ENCODE results near the gene KRT28.

DNA sequence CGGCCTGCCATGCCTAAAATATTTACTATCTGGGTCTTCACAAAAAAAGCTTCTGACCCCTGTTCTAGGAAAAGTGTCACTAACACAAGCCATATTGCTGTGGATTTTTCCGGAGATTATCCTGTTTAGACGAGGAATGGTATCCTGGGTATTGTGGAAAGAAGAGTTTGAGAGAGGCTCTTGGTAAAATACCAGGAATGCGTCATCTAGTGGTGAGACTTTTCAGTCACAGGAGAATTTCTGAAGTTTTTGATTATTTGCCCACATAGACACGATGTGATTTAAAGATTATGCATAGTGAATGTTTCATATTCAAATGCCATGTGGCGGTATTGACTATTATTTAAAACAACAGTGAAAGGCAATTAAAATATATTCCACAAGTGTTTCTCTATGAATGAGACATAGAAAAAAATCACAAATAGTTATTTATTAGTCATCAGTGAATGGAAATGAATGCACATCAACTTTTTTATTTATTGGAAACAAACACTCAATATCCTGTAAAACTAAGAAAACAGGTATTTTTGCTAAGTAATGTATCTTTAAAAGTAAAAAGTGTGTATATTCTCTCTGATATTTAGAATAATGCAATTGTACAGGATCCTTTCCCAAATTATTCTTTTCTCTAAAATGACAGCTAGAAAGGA, 7.8 kb downstream of the KRT28 start:
- TF ChIP-seq, protein P1, sequence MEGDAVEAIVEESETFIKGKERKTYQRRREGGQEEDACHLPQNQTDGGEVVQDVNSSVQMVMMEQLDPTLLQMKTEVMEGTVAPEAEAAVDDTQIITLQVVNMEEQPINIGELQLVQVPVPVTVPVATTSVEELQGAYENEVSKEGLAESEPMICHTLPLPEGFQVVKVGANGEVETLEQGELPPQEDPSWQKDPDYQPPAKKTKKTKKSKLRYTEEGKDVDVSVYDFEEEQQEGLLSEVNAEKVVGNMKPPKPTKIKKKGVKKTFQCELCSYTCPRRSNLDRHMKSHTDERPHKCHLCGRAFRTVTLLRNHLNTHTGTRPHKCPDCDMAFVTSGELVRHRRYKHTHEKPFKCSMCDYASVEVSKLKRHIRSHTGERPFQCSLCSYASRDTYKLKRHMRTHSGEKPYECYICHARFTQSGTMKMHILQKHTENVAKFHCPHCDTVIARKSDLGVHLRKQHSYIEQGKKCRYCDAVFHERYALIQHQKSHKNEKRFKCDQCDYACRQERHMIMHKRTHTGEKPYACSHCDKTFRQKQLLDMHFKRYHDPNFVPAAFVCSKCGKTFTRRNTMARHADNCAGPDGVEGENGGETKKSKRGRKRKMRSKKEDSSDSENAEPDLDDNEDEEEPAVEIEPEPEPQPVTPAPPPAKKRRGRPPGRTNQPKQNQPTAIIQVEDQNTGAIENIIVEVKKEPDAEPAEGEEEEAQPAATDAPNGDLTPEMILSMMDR (IDR thresholded peaks at IDR 0.05): peak; percentile 29 to 75 (median 65)
- TF ChIP-seq POLR2A (IDR thresholded peaks at IDR 0.05): no peak

Data from adrenal gland (tissue), 5 donors.